GM18519 (cell line): Measurements from ENCODE around the gene TSPEAR.
"Not testable (repeated sequence)": the region's sequence is repeated elsewhere in the genome, so short reads cannot be mapped to it uniquely, and the experiment has no call there.

Source experiments
- ATAC-seq: cut with Tn5 transposase; IDR thresholded peaks from one replicate; pipeline ENCODE4 v1.9.1; 2021; ENCODE audit warnings: mild to moderate bottlenecking, moderate library complexity; ENCODE audit not compliant: unreplicated experiment, low FRiP score

Gene TSPEAR

GRCh38 chr21:44657635-44658540 is 53.5 kb downstream of the TSPEAR start, which contains the start of gene KRTAP12-3:
KRTAP12-3 (plus strand) TSS chr21:44657932; CDS start chr21:44657980, 48 bp downstream.
- ATAC-seq, result no peak

- ATAC-seq, result no peak
These were observed 54.5 kb downstream of the TSPEAR start for GRCh38 chr21:44656868-44657267.

- no peak for ATAC-seq
These were observed 56.7 kb downstream of the TSPEAR start, which contains the start of gene KRTAP12-4 for GRCh38 chr21:44654576-44655175. KRTAP12-4 (minus strand) TSS chr21:44654659; CDS start chr21:44654614, 45 bp downstream.

GRCh38 chr21:44653656-44654575 is 57.5 kb downstream of the TSPEAR start:
- ATAC-seq, result no peak

- ATAC-seq, result no peak
These were observed 58.2 kb downstream of the TSPEAR start for GRCh38 chr21:44653123-44653522.

- no peak for ATAC-seq
These were observed 60.2 kb downstream of the TSPEAR start for GRCh38 chr21:44650973-44651675.

GRCh38 chr21:44650265-44650972 is 61.0 kb downstream of the TSPEAR start:
- no peak for ATAC-seq

GRCh38 chr21:44649521-44650100 is 61.8 kb downstream of the TSPEAR start:
- no peak for ATAC-seq

GRCh38 chr21:44648557-44649311 is 62.6 kb downstream of the TSPEAR start:
- no peak for ATAC-seq

GRCh38 chr21:44647222-44647552 is 64.2 kb downstream of the TSPEAR start:
- no peak for ATAC-seq

- ATAC-seq, result not testable (repeated sequence)
These were observed 64.8 kb downstream of the TSPEAR start, which contains the start of gene KRTAP10-11 for GRCh38 chr21:44646366-44647221. KRTAP10-11 (plus strand) TSS chr21:44646414; CDS start chr21:44646459, 45 bp downstream.

GRCh38 chr21:44644878-44645277 is 66.5 kb downstream of the TSPEAR start:
- no peak for ATAC-seq

GRCh38 chr21:44643741-44644310 is 67.5 kb downstream of the TSPEAR start:
- no peak for ATAC-seq

- ATAC-seq, result no peak
These were observed 70.6 kb downstream of the TSPEAR start for GRCh38 chr21:44640761-44641160.

GRCh38 chr21:44639331-44639655 is 72.1 kb downstream of the TSPEAR start:
- ATAC-seq, result no peak

- not testable (repeated sequence) for ATAC-seq
These were observed 72.7 kb downstream of the TSPEAR start for GRCh38 chr21:44638506-44639330.
